M059J (cell line): ENCODE data around the gene COL1A2. TPM values are rescaled to one million over a fixed set of nuclear protein-coding genes. Genes with fewer than 3 reads are reported as not detected.

ENCODE experiments used
- DNase-seq: peaks from one replicate; pipeline ENCODE4 v3.0.0-alpha.2; 2012; ENCODE audit warnings: low read depth
- total RNA-seq: library from RNA; depleted of rRNA; stranded (reverse); fragments of >200 nt; shearing (Covaris generic); gene quantifications from 2 replicates; pipeline ENCODE4 v1.2.3, GENCODE V29; 2014

The COL1A2 gene
- total RNA-seq, 1 experiment from 2014 or later: 961 TPM

- DNase-seq: no peak
Observed at GRCh38 chr7:94410413-94411187, 15.9 kb downstream of the COL1A2 start.

- no peak for DNase-seq
Observed at GRCh38 chr7:94411188-94411466, 16.4 kb downstream of the COL1A2 start.

- no peak for DNase-seq
Observed at GRCh38 chr7:94412762-94413322, 18.1 kb downstream of the COL1A2 start.

GRCh38 chr7:94414481-94414880 lies 19.8 kb downstream of the COL1A2 start:
- DNase-seq: peak; percentile 74

GRCh38 chr7:94414980-94415379 lies 20.3 kb downstream of the COL1A2 start:
- DNase-seq: no peak

GRCh38 chr7:94417306-94417705 lies 22.6 kb downstream of the COL1A2 start:
- DNase-seq: no peak

- DNase-seq: no peak
Observed at GRCh38 chr7:94417901-94418300, 23.2 kb downstream of the COL1A2 start.

GRCh38 chr7:94418851-94419250 lies 24.2 kb downstream of the COL1A2 start:
- DNase-seq: no peak

- no peak for DNase-seq
Observed at GRCh38 chr7:94420328-94420727, 25.6 kb downstream of the COL1A2 start.

GRCh38 chr7:94421681-94422080 lies 27.0 kb downstream of the COL1A2 start:
- no peak for DNase-seq

- DNase-seq: no peak
Observed at GRCh38 chr7:94422136-94422535, 27.4 kb downstream of the COL1A2 start.

GRCh38 chr7:94422827-94423460 lies 28.2 kb downstream of the COL1A2 start:
- no peak for DNase-seq

GRCh38 chr7:94423863-94424735 lies 29.4 kb downstream of the COL1A2 start:
- peak; percentile 89 for DNase-seq

GRCh38 chr7:94425546-94425945 lies 30.9 kb downstream of the COL1A2 start:
- no peak for DNase-seq

- no peak for DNase-seq
Observed at GRCh38 chr7:94426980-94427875, 32.5 kb downstream of the COL1A2 start.

- no peak for DNase-seq
Observed at GRCh38 chr7:94429153-94429552, 34.5 kb downstream of the COL1A2 start.

- DNase-seq: peak; percentile 22
Observed at GRCh38 chr7:94431176-94431575, 36.5 kb downstream of the COL1A2 start.

- peak; percentile 29 for DNase-seq
Observed at GRCh38 chr7:94431619-94432280, 37.1 kb downstream of the COL1A2 start.

GRCh38 chr7:94432281-94432670 lies 37.6 kb downstream of the COL1A2 start:
- no peak for DNase-seq

GRCh38 chr7:94432817-94433216 lies 38.1 kb downstream of the COL1A2 start:
- no peak for DNase-seq

GRCh38 chr7:94433224-94433623 lies 38.5 kb downstream of the COL1A2 start:
- DNase-seq: no peak
